ENCODE results near the gene TRIM73.
"Not testable (repeated sequence)": the region's sequence is repeated elsewhere in the genome, so short reads cannot be mapped to it uniquely, and the experiment has no call there.

- TF ChIP-seq CTCF (conservative IDR thresholded peaks at IDR 0.05; ENCODE audit: low read length); EZH2phosphoT487 (IDR thresholded peaks at IDR 0.05; ENCODE audit: borderline replicate concordance): not testable (repeated sequence)
These were observed 22.9 kb downstream of the TRIM73 start for GRCh38 chr7:75418292-75418858.
